GM18499 (cell line): ENCODE measurements around the gene RGS9.

Experiments used
- ATAC-seq: cut with Tn5 transposase; IDR thresholded peaks from one replicate; pipeline ENCODE4 v1.9.1; 2021; ENCODE audit warnings: moderate number of reproducible peaks; ENCODE audit not compliant: insufficient read depth, unreplicated experiment

The RGS9 gene

DNA sequence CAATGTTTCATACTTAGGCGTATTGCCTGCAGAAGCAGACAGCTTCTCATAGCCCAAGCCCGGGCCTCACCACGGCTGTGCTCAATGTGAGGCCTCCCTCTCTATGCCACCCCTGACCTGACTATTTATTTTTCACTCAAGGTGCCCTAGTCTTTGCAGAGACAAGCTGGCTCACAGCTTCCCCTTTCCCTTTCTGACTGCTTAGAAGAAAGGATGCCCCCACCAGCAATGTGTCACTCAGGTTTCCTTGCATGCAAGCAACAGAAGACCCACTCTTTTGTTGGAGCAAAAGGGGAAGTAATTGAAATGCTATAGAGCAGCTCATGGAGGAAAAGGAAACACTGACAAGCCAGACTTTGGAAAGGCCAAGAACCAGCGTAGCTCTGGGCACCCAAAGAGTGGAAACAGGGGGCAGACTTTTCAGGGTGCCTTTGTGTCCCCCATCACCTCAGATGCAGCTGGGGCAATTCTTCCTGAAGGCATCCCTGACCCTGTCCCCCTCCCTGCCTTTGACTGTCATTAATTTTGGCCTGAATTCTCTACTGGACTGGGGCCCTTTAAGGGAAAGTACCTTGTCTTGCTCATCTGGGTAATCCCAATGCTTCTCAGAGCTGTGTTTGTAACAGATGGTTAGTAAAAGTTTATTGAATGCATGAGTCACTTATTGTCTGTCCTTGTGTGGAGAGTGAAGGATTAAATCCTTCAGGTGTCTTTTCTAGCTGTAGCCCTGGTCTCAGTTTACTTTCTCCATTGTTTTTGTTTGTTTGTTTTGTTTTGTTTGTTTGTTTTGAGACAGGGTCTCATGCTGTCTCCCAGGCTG lies 17.8 kb downstream of the RGS9 start:
- ATAC-seq = no peak

- no peak for ATAC-seq
Measured at GRCh38 chr17:65155622-65156021, 18.5 kb downstream of the RGS9 start.

- no peak for ATAC-seq
Measured at GRCh38 chr17:65156185-65156834, 19.1 kb downstream of the RGS9 start.

GRCh38 chr17:65156835-65157565 lies 19.8 kb downstream of the RGS9 start:
- no peak for ATAC-seq

DNA sequence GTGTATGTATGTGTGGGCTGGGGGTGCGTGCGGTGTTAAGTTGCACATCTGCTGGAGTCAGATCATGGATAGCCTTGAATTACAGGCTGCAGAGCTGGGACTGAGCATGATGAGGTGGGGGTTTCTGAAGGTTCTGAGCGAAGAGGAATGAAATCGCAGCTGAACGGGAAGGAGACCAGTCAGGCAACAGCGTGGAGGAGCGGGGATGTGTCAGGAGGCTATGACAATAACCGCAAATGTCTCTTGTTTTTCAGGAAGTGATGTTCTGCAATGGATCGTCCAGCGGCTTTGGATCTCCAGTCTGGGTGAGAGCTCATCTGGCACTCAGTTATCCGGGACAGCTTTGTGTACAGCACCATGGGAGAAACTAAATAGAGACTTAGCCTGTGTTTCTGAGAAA lies 20.9 kb downstream of the RGS9 start:
- no peak for ATAC-seq

GRCh38 chr17:65158622-65159021 lies 21.5 kb downstream of the RGS9 start:
- no peak for ATAC-seq

- ATAC-seq = no peak
Measured at GRCh38 chr17:65160516-65160915, 23.3 kb downstream of the RGS9 start.

DNA sequence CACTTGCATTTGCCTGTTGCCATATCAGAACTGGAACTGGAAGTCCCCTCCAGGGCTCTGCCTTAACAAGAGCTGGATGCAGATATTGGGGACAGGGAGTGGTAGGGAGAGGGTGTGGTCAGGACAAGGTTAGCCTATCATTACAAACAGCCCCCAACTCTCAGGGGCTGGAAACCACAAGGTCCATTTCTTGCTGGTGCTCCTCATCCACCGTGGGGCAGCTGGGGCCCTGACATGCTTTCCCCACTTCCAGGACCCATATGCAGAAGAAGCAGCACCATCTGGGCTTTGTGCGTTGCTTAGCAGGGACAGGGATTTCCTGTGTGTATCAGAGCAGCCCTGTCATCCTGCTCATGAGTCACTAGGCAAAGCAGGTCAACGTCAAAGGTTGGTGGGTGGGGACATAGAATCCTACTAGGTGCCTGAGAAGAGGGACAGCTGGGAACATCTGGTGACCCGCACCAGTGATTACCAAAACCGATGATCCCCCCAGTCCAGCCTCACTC lies 26.9 kb downstream of the RGS9 start:
- peak; percentile 92 for ATAC-seq

GRCh38 chr17:65166787-65167186 lies 29.6 kb downstream of the RGS9 start:
- ATAC-seq = no peak

DNA sequence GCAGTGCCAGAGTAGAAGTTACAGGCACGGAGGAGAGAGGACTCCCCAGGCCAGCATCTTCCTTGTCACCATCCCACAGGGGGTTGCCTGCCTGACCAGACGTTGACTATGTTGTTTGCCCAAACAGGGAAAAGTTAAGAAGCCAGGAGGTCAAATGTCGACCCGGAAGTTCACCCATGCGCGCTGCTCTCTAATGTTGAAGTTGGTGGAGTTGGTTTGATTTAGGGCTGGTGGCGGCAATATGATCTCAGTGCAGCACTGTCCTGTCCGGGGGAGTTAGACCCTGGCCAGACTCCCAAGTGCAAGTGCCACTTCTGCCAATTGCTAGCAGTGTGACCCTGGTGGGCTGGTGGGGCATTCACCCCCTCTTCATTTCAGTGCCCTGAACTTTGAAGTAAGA lies 30.4 kb downstream of the RGS9 start:
- no peak for ATAC-seq

- no peak for ATAC-seq
Measured at GRCh38 chr17:65169691-65170090, 32.5 kb downstream of the RGS9 start.

DNA sequence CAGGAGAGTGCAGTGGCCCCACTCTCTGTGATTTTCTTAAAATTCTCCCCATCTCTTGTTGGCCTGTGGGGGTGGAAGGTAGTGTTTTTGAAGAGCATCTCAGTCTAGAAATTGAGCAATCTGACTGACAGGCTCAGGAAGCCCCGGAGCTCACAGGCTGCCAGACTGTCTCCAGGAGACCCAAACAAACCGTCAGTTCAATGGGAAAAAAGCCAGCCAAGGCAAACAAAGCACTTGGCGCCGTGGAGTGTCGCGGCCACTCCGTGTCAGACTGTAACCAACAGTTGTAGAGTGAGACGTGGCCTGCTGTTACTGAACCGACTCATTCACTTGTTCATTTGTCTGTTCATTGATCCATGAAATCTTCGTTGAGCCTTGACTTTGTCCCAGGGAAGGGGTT lies 33.7 kb downstream of the RGS9 start:
- no peak for ATAC-seq

DNA sequence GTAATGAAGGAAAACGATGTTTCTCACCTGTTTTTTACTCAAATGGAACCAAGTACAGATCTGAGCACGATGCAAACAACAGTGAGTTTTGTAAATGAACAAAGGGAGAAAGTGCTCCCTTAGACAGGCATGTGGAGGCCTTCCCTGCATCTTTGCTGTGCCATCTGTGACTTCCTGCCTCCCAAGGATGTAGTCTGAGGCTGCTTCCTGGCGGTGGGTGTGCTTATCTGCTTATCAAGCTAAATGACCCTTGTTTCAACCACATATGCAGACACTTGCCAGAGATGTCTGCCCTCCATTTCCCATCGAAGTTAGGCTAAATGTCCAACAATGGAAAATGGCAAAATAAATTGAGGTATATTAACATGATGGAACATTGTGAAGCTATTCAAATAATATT lies 34.6 kb downstream of the RGS9 start:
- no peak for ATAC-seq

- ATAC-seq = no peak
Measured at GRCh38 chr17:65172496-65173136, 35.4 kb downstream of the RGS9 start.

DNA sequence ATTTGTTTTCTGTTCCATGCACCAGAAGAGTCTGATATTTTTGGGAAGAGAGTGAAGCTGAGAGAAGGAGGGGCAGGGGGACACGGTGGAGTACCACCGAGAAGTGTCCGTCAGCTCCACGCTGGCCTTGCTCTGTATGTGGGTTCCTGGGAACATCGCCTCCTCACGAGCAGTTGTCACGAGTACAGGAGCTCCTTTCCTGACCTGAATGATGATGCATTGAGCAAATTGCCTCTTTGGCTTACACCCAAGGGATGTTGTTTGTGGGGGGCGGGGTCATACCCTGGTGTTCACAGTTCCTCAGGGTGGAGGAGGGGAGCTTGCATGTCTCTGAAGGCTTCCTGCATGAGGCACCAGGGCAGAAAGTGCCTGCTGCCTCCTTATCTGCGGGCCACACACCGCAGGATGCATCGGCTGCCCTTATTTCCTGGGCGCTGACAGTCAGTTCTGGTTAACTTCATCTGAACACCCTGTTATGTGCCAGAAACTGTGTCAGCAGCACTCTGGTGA lies 36.2 kb downstream of the RGS9 start:
- ATAC-seq = no peak

GRCh38 chr17:65173976-65174683 lies 37.0 kb downstream of the RGS9 start:
- no peak for ATAC-seq

DNA sequence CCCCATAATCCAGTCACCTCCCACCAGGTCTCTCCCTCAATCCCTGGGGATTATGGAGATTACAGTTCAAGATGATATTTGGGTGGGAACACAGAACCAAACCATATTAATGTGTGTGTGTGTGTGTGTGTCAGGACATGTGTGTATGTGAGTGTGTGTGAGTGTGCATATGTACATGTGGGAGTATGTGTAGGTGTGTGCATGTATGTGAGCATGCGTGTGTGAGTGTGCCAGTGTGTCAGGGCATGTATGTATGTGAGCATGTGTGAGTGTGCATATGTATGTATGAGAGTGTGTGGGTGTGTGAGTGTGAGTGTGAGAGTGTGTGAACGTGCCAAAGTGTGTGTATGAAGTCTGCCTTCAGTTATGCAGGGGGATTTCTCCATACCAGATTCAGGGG lies 37.8 kb downstream of the RGS9 start:
- ATAC-seq = no peak

DNA sequence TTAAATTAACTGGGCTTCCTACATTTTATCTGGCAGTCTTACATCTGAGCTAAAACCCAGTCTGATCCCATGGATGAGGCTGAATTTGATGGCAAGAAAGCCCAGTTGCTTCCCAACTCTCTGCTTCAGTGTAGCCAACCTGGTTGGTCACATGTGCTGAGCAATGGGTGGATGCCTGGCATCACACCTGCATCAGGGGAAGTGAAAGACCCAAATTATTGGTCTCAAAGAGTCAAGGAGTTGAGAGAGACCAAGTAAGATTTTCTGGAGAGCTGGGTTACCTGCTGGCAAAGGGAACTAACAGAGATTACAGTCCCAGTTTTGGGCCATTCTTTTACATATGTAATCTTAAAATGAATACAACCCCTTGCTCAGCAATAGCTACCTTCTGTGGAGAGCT lies 38.8 kb downstream of the RGS9 start:
- ATAC-seq = no peak

- ATAC-seq = no peak
Measured at GRCh38 chr17:65176646-65177409, 39.7 kb downstream of the RGS9 start.
